Cerebellar nuclear complex (tissue), 1 donor: ENCODE results near the gene TFDP1.

ENCODE experiments used
- DNase-seq, 2 experiments: peaks; one replicate each; lab custom pipeline; 2025; lab: John Stamatoyannopoulos, UW

Gene TFDP1

DNA sequence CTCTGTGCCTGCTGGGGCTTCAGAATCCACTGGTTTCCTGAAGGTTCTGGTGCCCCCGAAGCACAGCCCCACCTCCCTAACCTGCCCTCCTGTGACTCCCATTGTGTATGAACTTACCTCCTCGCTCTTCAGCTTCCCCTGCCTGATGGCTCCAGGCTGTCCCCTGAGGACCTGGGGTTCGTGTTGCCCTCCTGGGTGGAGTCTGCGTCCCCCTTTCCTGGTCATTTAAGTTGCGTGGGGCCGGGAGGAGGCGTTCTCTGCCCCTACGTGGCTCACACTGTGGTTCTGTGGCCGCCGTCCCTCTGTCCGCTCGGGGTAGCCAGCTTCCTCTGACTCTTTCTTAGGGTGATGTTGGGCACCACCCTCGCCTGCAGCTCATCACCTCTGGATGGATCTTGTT lies 13.9 kb downstream of the TFDP1 start:
- no peak for DNase-seq

DNA sequence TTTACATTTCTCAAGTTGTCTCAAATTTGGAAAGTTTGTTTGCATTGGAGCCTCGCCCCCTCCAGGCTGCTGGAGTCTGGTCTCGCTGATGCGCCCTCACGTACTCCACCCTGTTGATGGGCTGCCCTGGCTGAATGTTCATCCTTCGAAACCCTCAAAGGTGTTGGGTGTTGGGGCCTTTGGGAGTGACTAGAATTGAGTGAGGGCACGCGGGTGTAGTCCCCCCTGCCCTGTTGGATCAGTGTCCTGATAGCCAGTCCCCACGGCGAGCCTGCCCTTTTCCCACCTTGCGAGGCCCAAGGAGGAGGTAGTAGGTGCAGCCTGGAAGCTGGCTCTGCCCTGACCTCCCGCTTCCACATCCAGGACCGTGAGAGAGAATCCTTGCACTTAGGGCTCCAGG lies 14.8 kb downstream of the TFDP1 start:
- no peak for DNase-seq

GRCh38 chr13:113601166-113602070 lies 16.9 kb downstream of the TFDP1 start:
- DNase-seq: no peak

DNA sequence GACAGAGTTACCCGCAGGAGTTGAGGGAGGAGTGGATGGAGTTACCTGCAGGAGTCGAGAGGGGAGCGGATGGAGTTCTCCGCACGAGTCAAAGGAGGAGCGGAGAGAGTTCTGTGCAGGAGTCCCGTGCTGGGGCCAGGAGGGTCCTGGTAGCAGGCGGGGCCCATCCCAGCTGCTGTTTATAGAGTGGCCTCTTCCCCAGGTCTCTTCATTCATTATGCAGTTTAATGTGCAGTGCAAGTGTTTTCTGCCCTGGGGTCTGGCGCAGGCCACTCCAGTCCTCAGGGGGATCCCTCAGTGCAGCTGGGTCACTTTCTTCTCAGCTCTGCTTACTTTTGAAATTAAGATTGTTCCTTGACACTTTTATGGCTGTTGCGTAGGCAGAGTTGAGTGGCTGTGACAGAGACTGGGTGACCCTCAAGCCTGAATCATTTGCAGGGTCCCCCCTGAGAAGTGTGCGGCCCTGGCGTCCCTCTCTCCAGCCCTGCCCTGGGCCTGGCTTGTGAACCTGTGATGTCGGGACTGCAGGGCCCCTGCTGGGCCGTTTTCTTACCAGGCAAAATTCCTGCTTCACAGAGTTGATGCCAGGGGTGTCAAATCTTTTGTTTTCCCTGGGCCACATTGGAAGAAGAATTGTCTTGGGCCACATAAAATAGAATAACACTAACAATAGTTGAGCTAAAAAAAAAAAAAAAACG lies 17.9 kb downstream of the TFDP1 start:
- DNase-seq: no peak

DNA sequence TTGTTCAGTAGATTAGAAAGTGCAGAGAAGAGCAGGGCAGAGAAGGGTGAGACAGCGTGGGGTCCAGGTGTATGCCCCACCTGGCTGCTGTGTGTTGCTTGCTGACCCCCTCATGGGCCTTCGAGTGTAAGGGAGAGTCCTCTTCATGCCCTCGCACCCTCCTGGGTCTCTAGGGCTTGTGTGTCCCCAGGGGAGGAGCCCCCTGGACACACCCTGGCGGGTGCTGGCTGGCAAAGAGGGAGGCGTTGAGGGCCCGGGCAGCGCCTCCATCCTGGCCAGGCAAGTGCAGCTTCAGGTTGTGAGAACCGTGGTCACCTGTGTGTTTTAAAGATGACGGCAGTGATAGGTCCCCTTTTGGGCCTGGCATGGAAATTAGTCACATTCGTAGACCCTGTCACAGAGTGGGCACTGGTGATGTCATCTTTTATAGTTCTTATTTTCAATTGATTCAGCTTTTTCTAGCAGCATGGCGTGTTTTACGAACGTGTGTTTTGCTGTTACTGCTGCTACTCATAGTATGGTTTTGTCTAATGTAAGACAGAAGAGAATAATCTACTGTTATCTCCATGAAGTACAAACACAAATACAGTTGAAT lies 18.7 kb downstream of the TFDP1 start:
- DNase-seq: no peak

GRCh38 chr13:113604186-113604585 lies 19.6 kb downstream of the TFDP1 start:
- no peak for DNase-seq

GRCh38 chr13:113605461-113605860 lies 20.9 kb downstream of the TFDP1 start:
- DNase-seq: no peak

DNA sequence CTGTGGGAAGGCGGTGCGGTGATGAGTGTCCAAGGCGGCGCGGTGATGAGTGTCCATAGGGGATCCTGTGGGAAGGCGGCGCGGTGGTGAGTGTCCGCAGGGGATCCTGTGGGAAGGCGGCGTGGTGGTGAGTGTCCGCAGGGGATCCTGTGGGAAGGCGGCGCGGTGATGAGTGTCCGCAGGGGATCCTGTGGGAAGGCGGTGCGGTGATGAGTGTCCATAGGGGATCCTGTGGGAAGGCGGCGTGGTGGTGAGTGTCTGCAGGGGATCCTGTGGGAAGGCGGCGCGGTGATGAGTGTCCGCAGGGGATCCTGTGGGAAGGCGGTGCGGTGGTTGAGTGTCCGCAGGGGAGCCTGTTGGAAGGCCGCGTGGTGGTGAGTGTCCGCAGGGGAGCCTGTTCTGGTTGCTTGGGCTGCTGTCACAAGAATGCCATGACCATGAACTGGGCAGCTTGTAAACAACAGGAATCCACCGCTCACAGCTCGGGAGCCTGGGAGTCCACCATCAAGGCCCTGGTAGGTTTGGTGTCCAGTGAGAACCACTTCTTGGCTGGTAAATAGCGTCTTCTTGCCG lies 21.4 kb downstream of the TFDP1 start:
- DNase-seq: no peak

DNA sequence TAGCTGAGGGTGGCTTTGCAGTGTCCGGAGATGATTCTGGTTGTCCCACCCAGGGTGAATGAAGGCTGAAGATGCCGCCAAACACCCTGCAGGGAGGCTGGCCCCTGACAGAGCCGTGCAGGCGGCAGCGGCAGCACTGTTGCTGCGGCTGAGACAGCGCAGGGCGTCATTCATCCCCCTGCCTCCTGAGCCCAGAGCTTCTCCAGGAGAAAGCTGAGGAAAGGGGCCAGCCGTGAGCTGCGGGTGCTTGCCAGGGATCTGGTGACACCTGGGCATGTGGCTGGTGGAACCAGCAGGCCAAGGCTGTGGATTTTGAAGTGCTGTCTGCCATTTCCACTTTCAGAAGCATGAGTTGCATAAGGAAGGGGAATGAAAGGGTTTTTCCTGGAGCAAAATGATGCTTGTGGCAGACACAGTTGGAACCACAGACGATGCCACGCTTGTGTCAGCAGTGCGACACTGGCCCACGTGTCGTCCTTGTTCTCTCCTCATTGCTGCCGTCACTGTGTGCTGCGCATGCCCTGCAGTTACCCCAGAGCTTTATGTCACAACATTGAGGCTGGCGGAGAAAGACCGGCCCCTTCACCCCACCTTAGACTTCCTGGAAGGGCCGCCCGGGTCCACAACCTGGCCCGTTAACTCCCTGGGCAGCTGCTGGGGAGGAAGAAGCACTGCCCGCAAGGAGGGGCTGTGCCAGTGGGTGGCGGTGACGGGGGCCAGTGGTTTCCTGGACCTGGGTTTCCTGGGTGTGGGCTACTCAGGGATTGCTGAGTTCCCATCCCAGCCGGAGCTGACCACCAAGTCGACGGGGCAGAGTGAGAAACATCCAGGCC lies 22.7 kb downstream of the TFDP1 start:
- DNase-seq: peak in 1 of 2 experiments; percentile 21

DNA sequence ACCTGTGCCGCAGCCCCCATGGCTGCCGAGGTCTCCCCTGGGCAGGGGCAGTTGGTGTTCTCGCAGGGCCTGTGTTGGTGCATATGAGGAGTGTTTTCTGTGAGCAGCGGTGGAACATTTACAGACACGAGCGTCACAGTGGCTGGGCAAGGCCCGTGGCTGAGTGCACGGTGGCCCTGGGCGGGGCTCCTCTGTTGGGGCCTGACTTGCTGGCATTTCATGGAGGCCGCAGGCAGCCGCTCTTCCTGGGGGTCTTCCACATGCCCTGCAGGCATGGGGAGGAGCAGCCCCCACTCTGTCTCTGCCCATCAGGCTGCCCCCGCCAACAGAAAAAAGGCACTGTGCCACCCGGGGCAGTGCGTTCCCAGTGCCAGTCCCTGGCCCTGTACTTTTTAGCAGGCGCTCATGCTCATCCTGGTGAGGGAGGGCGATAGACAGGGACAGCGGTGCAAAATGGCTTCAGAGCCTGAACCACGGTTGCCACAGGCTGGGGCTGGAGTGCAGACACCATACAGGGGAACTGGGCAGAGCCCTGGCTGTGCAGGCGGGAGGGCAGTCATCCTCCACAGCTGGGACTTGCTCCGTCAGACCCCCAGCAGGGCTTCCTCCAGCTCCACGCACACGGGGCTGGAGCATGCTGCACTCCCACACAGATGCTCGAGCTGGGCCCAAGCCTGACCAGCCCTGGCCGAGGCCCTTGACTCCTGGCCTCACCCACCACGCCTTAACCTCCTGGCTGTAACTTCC lies 23.5 kb downstream of the TFDP1 start:
- no peak for DNase-seq

DNA sequence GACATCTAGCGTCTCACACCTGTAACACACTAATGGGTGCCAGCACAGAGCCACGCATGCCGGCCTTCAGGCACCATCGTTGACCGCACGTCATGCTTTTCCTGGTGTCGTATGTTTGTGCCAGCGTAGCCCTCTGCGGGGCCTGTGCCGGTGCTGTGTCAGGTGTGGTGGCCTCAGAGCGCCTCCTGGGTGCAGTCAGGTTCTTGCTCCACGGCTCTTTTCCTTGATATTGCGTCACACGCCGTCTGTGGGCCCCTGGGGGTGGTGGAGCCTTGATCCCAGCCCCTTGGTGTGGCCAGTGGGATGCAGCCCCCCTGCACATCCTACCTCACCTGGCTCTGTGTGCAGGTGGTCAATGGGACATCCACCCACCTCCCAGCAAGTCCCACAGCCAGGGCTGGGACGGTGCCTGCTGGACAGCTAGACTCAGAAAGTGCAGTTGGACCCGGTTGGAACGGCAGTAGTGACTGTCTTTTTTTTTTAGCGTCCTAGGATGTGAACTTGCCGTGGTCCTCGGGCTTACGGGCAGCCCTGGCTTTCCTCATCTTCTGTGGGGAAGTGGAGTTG lies 24.5 kb downstream of the TFDP1 start:
- no peak for DNase-seq

GRCh38 chr13:113609616-113610015 lies 25.1 kb downstream of the TFDP1 start:
- no peak for DNase-seq

- no peak for DNase-seq
These were observed 25.7 kb downstream of the TFDP1 start for GRCh38 chr13:113610266-113610665.

DNA sequence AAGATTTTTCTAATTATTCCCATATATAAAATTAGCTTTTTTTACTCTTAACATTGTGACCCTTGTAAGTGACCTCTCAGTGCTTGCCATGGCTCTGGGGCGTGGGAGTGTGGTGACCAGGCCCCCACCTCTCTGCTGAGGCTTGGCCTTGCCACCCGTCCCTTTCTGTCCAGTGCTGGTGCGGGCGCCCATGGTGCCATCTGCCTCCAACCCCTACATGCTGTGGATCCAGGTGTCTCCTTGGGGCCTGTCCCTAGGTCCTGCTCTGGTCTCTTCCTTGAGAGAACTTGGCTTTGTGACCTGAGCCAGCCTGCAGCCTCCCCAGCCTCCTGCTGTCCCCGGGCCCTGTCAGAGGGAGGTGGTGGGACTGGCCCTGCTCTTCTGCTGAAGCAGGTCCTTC lies 27.4 kb downstream of the TFDP1 start:
- DNase-seq: no peak

- no peak for DNase-seq
These were observed 28.1 kb downstream of the TFDP1 start for GRCh38 chr13:113612607-113613006.

DNA sequence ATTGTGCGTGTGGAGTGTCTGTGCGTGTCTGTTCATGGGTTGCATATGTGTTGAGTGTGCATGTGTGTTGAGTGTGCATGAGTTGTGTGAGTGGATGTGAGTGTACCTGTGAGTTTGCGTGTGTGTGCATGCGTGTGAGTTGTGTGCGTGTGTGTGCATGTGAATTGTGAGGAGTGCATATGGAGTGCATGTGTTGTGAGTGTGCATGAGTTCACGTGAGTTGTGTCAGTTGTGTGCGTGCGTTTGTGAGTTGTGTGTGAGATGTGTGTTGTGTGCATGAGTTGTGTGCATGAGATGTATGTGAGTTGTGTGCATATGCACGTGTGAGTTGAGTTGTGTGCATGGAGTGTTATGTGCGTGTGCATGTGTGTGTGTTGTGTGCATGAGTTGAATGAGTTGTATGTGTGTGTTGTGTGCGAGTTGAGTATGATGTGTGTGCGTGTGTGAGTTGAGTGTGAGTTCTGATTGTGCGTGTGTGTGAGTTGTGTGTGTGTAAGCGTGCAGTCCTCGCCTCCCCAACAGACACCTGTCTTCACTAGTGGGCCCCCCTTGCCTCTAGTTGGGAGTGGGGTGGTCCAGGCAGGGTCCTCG lies 29.3 kb downstream of the TFDP1 start:
- no peak for DNase-seq

DNA sequence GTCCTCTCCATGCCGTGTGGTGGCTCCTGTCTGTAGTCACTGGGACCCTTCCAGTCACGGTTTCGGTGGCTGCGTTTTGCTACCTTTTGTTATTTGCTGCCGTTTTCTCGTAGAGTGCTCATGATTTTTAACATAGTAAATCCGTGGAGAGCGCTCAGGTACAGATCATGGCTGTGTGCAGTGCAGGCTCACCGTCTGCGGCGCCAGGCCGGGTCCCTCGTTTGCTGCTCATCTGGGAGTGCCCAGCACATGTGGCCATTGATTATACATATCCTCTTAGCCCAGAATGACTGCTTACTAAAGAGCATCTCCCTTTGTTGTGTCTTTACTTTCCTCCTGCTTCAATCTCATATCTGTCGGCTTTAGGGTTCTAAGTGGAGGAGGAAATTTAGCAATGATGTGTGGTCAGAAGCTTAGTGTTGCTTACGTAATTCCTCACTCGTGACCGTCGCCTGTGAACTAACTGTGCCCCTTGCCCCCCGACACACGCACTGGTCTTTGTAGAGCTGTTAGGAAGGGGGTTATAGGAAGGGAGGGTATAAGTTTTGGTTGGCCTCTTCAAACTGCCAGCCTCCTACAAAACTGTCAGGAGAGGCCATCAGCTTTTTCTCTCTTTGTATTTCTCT lies 31.8 kb downstream of the TFDP1 start:
- DNase-seq: no peak

DNA sequence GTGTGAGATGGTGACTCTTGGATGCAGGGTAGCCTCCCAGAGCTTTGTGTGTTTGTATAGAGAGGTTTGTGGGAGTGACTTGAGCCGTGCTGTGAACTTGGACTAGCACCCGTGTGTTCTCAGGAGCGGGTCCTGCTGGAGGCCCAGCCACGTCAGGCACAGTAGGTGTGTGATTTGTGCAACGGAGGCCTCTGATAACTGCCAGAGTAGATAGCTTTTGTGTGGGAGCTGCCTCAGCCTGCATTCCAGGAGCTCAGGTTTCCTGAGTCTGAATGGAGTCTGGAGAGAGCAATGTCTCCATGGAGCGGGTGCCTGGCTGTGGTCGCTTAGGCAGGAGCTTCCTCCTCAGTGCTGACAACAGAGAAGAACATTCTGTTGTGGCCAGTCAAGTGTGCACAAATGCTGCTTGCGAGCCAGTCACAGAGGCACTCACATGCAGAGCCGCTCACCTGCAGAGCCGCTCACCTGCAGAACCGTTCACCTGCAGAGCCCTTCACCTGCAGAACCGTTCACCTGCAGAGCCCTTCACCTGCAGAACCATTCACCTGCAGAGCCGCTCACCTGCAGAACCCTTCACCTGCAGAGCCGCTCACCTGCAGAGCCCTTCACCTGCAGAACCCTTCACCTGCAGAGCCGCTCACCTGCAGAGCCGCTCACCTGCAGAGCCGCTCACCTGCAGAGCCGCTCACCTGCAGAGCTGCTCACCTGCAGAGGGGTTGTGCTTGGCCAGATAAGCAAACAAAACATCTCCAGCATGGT lies 32.6 kb downstream of the TFDP1 start:
- DNase-seq: peak in 1 of 2 experiments; percentile 12

- no peak for DNase-seq
These were observed 33.4 kb downstream of the TFDP1 start for GRCh38 chr13:113617961-113618360.
